ENCODE measurements around the gene CLBA1.
"Not testable (repeated sequence)": the region's sequence is repeated elsewhere in the genome, so short reads cannot be mapped to it uniquely, and the experiment has no call there.

CLBA1 gene

GRCh38 chr14:104940526-104941150, 45.0 kb upstream of the CLBA1 start:
- 84% methylated on average over 3 of the region's 3 CpGs for WGBS
- H3K9ac ChIP-seq (ENCODE audit: low read length), result no peak overlapping the region
- H3K4me2 ChIP-seq (ENCODE audit: low read length, poor library complexity, severe bottlenecking), result no peak overlapping the region
- no peaks in the 10 kb centered on the region for H3K4me1 ChIP-seq (ENCODE audit: control insufficient read depth, insufficient read depth, low read depth, low read length)
- no peak overlapping the region for H2BK120ac ChIP-seq (ENCODE audit: low read depth, low read length)
- H3K9me3 ChIP-seq (ENCODE audit: control insufficient read depth, low read length), result no peaks in the 10 kb centered on the region
- H3K36me3 ChIP-seq (ENCODE audit: control insufficient read depth in 1 of 2, insufficient read depth in 2 of 2, low read depth in 1 of 2, low read length in 2 of 2), result peaks cover 56 to 80% of the 10 kb centered on the region in 2 experiments
- H2AFZ ChIP-seq (ENCODE audit: low read depth, low read length), result no peak overlapping the region
- peaks cover 0 to 6% of the 10 kb centered on the region in 2 experiments for H3K27me3 ChIP-seq (ENCODE audit: control insufficient read depth in 1 of 2, insufficient read depth in 1 of 2, low read length in 2 of 2)
- no peak overlapping the region for H2BK12ac ChIP-seq (ENCODE audit: low read length in 2 of 2)
- no peak overlapping the region for H4K91ac ChIP-seq (ENCODE audit: low read length)
- no peak overlapping the region for H3K23ac ChIP-seq (ENCODE audit: low read length in 2 of 2)
- no peak overlapping the region for H4K8ac ChIP-seq (ENCODE audit: low read length)
- no peak overlapping the region for H3K18ac ChIP-seq (ENCODE audit: low read depth in 1 of 2, low read length in 2 of 2)
- no peak overlapping the region for H3K14ac ChIP-seq (ENCODE audit: low read length in 2 of 2)
- no peak overlapping the region for H2BK15ac ChIP-seq (ENCODE audit: low read depth, poor library complexity, severe bottlenecking)
- no peak overlapping the region for H3K4ac ChIP-seq (ENCODE audit: low read depth in 1 of 2, low read length in 2 of 2)
- no peak overlapping the region for H3K4me3 ChIP-seq (ENCODE audit: insufficient read depth in 1 of 2, low read depth in 1 of 2, low read length in 2 of 2)
- no peak overlapping the region for H3K27ac ChIP-seq (ENCODE audit: low read length, poor library complexity, severe bottlenecking)
- no peak overlapping the region for H2AK5ac ChIP-seq (ENCODE audit: low read length, severe bottlenecking)
- DNase-seq, result no peak
- H3K79me1 ChIP-seq (replicated peaks; ENCODE audit: low read length, poor library complexity, severe bottlenecking), result no peaks in the 10 kb centered on the region
- no peak overlapping the region for H2BK5ac ChIP-seq (ENCODE audit: low read depth, low read length, poor library complexity, severe bottlenecking)

- H3K23ac ChIP-seq (ENCODE audit: low read length in 2 of 2), result no peak overlapping the region
- no peak for DNase-seq
- H2BK5ac ChIP-seq (ENCODE audit: low read depth, low read length, poor library complexity, severe bottlenecking), result no peak overlapping the region
- H2AFZ ChIP-seq (ENCODE audit: low read depth, low read length), result no peak overlapping the region
- no peak overlapping the region for H3K27ac ChIP-seq (ENCODE audit: low read length, poor library complexity, severe bottlenecking)
- 96% methylated on average over 26 of the region's 26 CpGs for WGBS
- H3K4ac ChIP-seq (ENCODE audit: low read depth in 1 of 2, low read length in 2 of 2), result no peak overlapping the region
- H3K4me3 ChIP-seq (ENCODE audit: insufficient read depth in 1 of 2, low read depth in 1 of 2, low read length in 2 of 2), result no peak overlapping the region
- H3K9ac ChIP-seq (ENCODE audit: low read length), result no peak overlapping the region
- peaks cover 64 to 80% of the 10 kb centered on the region in 2 experiments for H3K36me3 ChIP-seq (ENCODE audit: control insufficient read depth in 1 of 2, insufficient read depth in 2 of 2, low read depth in 1 of 2, low read length in 2 of 2)
- no peak overlapping the region for H2BK120ac ChIP-seq (ENCODE audit: low read depth, low read length)
- H2BK12ac ChIP-seq (ENCODE audit: low read length in 2 of 2), result no peak overlapping the region
- H4K8ac ChIP-seq (ENCODE audit: low read length), result no peak overlapping the region
- H4K91ac ChIP-seq (ENCODE audit: low read length), result no peak overlapping the region
- H3K79me1 ChIP-seq (replicated peaks; ENCODE audit: low read length, poor library complexity, severe bottlenecking), result no peaks in the 10 kb centered on the region
- H2AK5ac ChIP-seq (ENCODE audit: low read length, severe bottlenecking), result no peak overlapping the region
- H2BK15ac ChIP-seq (ENCODE audit: low read depth, poor library complexity, severe bottlenecking), result no peak overlapping the region
- no peaks in the 10 kb centered on the region for H3K4me1 ChIP-seq (ENCODE audit: control insufficient read depth, insufficient read depth, low read depth, low read length)
- no peak overlapping the region for H3K18ac ChIP-seq (ENCODE audit: low read depth in 1 of 2, low read length in 2 of 2)
- H3K4me2 ChIP-seq (ENCODE audit: low read length, poor library complexity, severe bottlenecking), result no peak overlapping the region
- H3K27me3 ChIP-seq (ENCODE audit: control insufficient read depth in 1 of 2, insufficient read depth in 1 of 2, low read length in 2 of 2), result no peaks in the 10 kb centered on the region
- H3K9me3 ChIP-seq (ENCODE audit: control insufficient read depth, low read length), result no peaks in the 10 kb centered on the region
- no peak overlapping the region for H3K14ac ChIP-seq (ENCODE audit: low read length in 2 of 2)
These were observed 43.9 kb upstream of the CLBA1 start for GRCh38 chr14:104941508-104942365.

GRCh38 chr14:104942586-104942985, 43.0 kb upstream of the CLBA1 start:
- H2BK12ac ChIP-seq (ENCODE audit: low read length in 2 of 2), result no peak overlapping the region
- no peaks in the 10 kb centered on the region for H3K27me3 ChIP-seq (ENCODE audit: control insufficient read depth in 1 of 2, insufficient read depth in 1 of 2, low read length in 2 of 2)
- H2BK5ac ChIP-seq (ENCODE audit: low read depth, low read length, poor library complexity, severe bottlenecking), result no peak overlapping the region
- H2AFZ ChIP-seq (ENCODE audit: low read depth, low read length), result no peak overlapping the region
- no peak overlapping the region for H2BK15ac ChIP-seq (ENCODE audit: low read depth, poor library complexity, severe bottlenecking)
- H3K27ac ChIP-seq (ENCODE audit: low read length, poor library complexity, severe bottlenecking), result no peak overlapping the region
- no peak overlapping the region for H2AK5ac ChIP-seq (ENCODE audit: low read length, severe bottlenecking)
- no peak overlapping the region for H4K91ac ChIP-seq (ENCODE audit: low read length)
- 93% methylated on average over 16 of the region's 16 CpGs for WGBS
- H3K36me3 ChIP-seq (ENCODE audit: control insufficient read depth in 1 of 2, insufficient read depth in 2 of 2, low read depth in 1 of 2, low read length in 2 of 2), result peaks cover 72 to 78% of the 10 kb centered on the region in 2 experiments
- no peaks in the 10 kb centered on the region for H3K79me1 ChIP-seq (replicated peaks; ENCODE audit: low read length, poor library complexity, severe bottlenecking)
- no peak overlapping the region for H3K4me2 ChIP-seq (ENCODE audit: low read length, poor library complexity, severe bottlenecking)
- H3K4me3 ChIP-seq (ENCODE audit: insufficient read depth in 1 of 2, low read depth in 1 of 2, low read length in 2 of 2), result no peak overlapping the region
- DNase-seq, result no peak
- no peak overlapping the region for H3K4ac ChIP-seq (ENCODE audit: low read depth in 1 of 2, low read length in 2 of 2)
- H3K18ac ChIP-seq (ENCODE audit: low read depth in 1 of 2, low read length in 2 of 2), result no peak overlapping the region
- no peak overlapping the region for H2BK120ac ChIP-seq (ENCODE audit: low read depth, low read length)
- H3K23ac ChIP-seq (ENCODE audit: low read length in 2 of 2), result no peak overlapping the region
- H3K9me3 ChIP-seq (ENCODE audit: control insufficient read depth, low read length), result no peaks in the 10 kb centered on the region
- H3K4me1 ChIP-seq (ENCODE audit: control insufficient read depth, insufficient read depth, low read depth, low read length), result no peaks in the 10 kb centered on the region
- no peak overlapping the region for H3K9ac ChIP-seq (ENCODE audit: low read length)
- H4K8ac ChIP-seq (ENCODE audit: low read length), result no peak overlapping the region
- H3K14ac ChIP-seq (ENCODE audit: low read length in 2 of 2), result no peak overlapping the region

- H2BK15ac ChIP-seq (ENCODE audit: low read depth, poor library complexity, severe bottlenecking); H2BK5ac ChIP-seq (ENCODE audit: low read depth, low read length, poor library complexity, severe bottlenecking); H3K27me3 ChIP-seq (ENCODE audit: control insufficient read depth in 1 of 2, insufficient read depth in 1 of 2, low read length in 2 of 2); H3K4ac ChIP-seq (ENCODE audit: low read depth in 1 of 2, low read length in 2 of 2); H3K14ac ChIP-seq (ENCODE audit: low read length in 2 of 2); H4K91ac ChIP-seq (ENCODE audit: low read length); H3K79me1 ChIP-seq (replicated peaks; ENCODE audit: low read length, poor library complexity, severe bottlenecking); H3K23ac ChIP-seq (ENCODE audit: low read length in 2 of 2); H3K4me1 ChIP-seq (ENCODE audit: control insufficient read depth, insufficient read depth, low read depth, low read length); H3K9me3 ChIP-seq (ENCODE audit: control insufficient read depth, low read length); DNase-seq; H2BK120ac ChIP-seq (ENCODE audit: low read depth, low read length); H2BK12ac ChIP-seq (ENCODE audit: low read length in 2 of 2); H3K4me3 ChIP-seq (ENCODE audit: insufficient read depth in 1 of 2, low read depth in 1 of 2, low read length in 2 of 2); H3K18ac ChIP-seq (ENCODE audit: low read depth in 1 of 2, low read length in 2 of 2); H3K9ac ChIP-seq (ENCODE audit: low read length); H3K27ac ChIP-seq (ENCODE audit: low read length, poor library complexity, severe bottlenecking); H4K8ac ChIP-seq (ENCODE audit: low read length); H2AK5ac ChIP-seq (ENCODE audit: low read length, severe bottlenecking); H3K4me2 ChIP-seq (ENCODE audit: low read length, poor library complexity, severe bottlenecking); H2AFZ ChIP-seq (ENCODE audit: low read depth, low read length): not testable (repeated sequence)
- peaks cover 76 to 80% of the 10 kb centered on the region in 2 experiments for H3K36me3 ChIP-seq (ENCODE audit: control insufficient read depth in 1 of 2, insufficient read depth in 2 of 2, low read depth in 1 of 2, low read length in 2 of 2)
- WGBS, result 94% methylated on average over 29 of the region's 29 CpGs
These were observed 42.2 kb upstream of the CLBA1 start for GRCh38 chr14:104943216-104944015.
